ENCODE data around the gene THOC6.

The THOC6 gene

DNA sequence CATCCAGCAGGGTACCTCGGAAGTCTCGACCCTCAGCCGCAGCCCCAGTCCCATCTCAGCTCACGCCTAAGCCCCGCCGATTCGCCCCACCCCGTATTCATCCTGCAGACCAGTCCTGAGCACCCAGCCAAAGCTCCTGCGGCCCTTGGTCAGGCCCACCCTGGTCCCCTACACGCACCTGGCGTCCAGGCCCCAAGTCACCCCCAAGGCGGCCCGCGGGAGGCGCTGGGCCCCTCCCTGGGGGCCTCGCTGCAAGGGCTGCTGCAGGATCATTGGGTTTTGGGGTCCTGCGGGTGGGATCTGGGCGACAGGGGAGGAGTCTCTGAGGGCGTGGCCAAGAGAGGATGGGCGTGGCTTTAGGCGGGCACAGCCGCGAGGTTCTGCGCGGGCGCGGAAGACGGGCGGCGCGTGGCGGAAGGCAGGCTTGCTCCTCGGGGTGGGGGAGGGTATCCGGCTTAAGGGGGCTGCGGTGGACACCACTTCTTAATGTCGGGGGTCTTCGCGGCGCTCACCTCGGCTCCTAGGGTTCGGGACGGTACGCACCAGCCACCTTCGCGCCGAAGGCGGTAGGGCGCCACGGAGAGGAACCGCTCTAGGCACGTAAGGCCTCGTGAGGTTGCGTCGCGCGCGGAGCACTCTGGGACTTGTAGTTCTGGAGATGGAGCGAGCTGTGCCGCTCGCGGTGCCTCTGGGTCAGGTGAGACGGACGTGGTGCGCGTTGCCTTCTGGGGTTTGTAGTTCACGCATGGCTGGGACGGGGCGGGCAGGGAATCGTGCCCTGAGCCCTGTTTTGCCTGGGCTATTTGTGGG, at the start of gene THOC6, which contains the start of gene HCFC1R1:
TSS of gene THOC6 (plus strand) at position 367 of the 810 bp plus-strand sequence. CDS start at position 659, 292 bp downstream.
TSS of gene HCFC1R1 (minus strand) at position 274 of the 810 bp plus-strand sequence. CDS start at position 273, 1 bp downstream.
- DNase-seq, result peak; percentile 96

DNA sequence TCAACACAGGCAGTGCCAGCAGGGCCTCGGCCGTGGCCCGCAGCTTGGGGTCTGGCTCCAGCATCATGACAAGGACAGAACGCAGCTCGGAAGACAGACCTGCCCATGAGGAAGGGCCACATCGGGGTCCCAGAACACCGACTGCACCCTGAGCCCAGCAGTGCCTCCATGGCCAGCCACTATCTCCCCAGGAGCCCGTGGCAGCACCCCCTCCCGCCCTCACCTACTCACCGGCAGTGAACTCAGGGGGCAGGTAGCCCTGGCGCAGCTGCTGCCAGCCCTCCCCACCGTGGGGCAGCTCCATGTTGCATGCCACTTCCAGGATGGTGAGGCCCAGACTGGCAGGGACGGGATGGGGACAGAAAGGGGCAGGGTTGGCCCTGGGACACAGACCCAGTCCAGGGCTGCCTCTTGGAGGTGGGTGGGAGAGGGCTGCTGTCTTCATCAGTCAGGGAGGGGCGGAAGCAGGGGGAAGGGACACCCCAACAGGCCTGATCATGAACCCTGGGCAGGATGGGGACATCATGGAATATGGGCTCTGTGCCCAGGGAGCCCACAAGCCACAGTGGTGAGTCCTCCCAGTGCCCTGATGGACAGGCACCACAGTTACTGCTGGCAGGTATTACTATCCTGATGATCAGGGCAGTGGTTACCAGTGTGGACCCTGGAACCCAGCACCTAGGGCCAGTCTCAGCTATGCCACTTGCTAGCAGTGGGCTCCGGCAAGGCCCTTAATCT, 49.3 kb upstream of the THOC6 start:
- no peak for DNase-seq

DNA sequence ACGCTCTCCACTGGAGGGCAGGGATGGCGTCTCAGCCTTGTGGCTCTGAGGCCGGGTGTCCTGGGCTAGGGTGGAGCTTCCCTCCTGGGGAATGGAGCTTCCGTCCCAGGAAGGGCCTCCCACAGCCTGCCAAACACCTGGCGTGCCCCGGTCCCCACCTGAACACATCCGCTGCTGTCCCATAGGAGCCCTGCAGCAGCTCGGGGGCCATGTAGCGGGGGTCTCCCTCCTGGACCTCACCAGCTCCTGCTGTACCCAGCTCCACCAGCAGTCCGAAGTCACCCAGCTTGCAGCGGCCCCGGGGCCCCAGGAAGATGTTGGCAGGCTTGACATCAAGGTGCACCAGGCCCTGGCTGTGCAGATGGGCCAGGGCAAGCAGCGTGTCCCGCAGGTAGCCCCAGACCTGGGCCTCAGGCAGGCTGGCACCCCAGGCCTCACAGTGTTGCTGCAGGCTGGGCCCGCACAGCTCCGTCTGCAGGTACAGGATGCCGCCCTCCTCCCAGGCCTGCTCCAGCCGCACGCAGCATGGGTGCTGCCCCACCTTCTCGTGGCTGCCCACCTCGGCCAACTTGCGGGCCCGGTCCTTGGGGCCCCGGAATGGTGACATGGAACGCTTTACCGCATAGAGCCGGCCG, 48.6 kb upstream of the THOC6 start:
- DNase-seq, result no peak

DNA sequence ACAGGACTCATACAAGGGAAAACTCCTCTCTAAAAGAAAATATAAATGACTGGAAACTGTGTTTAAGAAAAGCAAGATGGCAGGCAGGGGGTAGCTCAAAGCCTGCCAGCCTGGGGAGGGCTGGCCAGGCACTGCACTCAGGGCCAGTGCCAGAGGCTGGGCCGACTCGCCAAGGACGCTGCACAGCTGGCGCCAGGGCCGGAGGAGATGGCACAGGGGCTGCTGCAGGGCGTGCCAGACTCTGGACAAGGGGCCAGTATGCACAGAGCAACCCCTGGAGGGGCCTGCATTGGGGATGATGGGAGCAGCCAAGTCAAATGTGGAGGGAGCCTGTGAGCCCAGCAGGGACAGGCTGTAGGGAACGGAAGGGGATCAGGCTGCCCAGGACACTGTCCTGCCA, 47.6 kb upstream of the THOC6 start:
- DNase-seq, result no peak

DNA sequence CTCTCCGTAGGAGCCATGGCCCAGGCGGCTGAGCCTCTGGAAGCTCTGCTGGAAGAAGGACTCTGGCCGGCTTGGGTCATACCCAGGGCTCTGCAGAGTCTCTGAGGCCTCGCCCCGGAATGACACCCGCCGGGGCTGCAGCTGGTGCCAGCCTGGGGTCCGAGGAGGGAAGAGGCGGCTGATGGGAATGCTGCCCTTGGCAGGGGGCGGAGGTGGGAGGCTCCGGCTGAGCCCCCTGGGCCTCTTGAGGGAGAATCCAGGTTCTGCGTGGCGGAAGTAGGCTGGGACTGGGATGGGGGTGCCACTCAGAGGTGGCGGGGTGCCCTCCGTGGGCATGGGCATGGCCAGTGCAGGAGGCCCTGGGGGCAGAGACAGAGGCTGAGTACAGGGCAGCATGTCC, 47.2 kb upstream of the THOC6 start:
- DNase-seq, result no peak

DNA sequence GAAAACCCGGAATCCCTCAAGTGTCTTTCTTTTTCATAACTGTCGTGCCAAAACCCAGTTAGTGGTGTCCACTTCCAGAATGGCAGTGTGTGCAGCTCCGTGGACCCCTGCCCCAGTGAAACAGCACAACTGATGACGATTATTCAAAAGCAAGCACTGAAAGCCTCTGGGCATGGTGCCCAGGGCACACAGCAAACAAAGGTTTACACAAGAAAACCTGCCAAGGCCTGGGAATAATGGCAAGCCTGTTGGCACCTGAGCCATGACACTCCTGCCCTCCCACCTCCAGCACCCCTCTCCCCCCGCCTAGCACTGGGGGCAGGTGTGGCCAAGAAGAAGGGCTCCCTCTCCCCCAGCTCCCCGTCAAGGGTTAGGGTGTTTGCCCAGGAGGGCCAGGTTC, 46.4 kb upstream of the THOC6 start:
- no peak for DNase-seq

DNA sequence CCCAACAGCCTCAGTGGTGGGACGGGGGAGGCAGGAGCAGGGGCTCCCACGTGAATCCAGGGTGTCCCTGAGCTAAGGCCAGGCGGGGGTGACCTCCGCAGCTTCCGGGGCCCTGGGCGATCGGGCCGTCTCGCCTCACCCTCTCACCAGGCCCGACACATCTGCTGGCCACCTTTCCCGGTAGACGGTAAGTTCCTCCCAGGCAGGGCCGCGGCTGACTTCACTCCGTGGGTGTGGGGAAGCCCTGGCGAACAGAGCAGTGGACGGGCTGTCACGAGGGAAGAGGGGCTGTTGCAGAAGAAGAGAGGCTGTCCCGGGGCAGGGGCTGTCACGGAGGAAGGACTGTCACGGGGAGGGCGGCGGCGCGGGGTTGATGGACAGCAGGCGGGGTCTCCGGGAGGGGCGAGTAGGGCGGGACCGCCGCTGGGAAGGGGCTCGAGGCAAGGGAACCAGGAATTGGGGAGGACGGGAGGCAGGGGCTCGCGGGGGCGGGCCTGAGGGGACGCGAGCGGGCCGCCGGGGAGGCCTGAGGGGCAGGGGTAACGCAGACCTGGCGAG, 44.1 kb upstream of the THOC6 start:
- DNase-seq, result no peak

DNA sequence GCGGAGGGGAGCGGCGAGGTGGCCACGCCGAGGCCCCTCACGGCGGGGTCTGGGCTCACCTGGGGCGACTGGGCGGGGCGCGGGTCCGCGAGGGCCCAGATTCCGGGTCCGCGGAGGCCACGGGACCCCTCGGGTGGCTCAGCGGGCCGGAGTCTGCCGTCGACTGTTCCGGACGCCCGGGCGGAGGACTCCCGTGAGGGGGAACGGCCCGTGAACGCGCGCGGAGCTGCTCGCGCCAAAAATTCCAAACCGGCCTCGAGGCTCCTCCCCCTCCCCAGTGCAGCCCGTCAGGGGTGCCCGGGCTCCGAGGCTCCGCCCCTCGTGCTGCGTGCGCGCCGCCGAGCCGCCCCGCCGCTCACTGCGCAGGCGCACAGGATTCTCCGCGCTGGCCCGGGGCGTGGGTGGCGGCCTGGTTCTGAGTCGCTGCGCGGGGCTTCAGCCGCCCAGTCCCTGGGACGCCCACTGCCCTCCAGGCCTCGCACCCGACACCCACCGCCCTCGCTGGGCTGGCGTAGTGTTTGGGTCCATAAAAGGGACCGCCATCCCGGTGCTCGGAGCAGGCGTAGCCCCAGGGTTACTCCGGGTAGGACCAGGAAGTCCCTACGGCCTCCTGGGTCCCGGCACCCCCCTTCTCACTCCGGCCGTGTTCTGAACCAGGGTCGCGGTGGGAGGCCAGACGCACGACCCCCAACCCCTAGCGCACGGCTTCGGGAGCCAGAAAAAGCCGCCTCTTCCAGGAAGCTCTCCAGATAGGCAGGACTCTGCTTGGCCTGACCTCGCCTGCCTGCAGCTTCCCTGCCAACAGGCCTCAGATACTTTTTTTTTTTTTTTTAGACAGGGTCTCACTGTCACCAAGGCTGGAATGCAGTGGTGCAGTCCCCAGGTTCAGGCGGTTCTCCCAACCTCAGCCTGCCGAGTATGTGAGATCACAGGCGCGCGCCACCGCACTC, 43.3 kb upstream of the THOC6 start, which contains the start of gene PKMYT1:
TSS of gene PKMYT1 (minus strand) at position 220 of the 950 bp plus-strand sequence. CDS start 789 bp downstream, outside the sequence.
- DNase-seq, result peak; percentile 97

DNA sequence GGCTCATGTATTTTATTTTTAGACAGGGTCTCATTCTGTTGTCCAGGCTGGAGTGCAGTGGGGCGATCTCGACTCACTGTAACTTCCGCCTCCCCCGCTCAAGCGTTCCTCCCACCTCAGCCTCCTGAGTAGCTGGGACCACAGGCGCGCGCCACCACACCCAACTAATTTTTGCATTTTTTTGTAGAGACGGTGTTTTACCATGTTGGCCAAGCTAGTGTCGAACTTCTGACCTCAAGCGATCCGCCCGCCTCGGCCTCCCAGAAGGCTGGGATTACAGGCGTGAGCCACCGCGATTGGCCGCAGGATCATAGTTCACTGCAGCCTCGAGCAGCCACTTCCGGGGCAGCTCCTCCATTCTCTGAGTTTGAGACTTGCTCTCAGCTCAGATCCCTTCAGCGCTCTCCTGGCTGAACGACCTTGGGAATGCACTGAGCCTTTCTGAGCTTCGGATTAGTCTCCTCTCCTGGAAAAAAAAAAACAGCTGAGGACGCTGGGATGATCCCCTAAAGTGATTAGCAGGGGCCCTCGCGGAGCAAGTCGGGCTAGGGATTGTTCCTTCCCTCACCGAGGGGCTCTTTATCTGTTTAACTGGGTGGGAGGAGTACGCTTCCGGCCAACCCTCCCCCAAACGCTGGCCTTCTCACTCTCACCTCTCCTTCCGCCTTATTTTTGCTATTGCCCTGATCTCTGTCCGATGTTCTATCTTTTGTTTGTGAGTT, 42.5 kb upstream of the THOC6 start:
- DNase-seq, result no peak

DNA sequence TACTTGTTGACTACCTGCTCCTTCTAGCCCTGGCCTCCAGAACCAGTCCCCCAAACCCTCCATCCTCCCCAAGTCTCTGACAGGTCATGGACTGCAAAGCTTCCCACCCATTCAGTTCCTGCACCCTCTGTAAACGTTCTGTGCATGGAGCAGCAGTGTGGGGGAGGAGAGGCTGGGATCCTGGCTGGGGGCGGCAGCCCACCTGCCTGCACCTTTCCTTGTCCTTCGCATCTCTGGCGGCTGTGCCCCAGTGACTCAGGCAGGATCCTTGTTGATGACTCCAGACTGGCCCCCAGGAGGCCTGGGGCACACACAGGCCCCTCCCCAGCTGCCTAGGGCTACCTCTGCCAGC, 42.0 kb upstream of the THOC6 start:
- DNase-seq, result no peak

DNA sequence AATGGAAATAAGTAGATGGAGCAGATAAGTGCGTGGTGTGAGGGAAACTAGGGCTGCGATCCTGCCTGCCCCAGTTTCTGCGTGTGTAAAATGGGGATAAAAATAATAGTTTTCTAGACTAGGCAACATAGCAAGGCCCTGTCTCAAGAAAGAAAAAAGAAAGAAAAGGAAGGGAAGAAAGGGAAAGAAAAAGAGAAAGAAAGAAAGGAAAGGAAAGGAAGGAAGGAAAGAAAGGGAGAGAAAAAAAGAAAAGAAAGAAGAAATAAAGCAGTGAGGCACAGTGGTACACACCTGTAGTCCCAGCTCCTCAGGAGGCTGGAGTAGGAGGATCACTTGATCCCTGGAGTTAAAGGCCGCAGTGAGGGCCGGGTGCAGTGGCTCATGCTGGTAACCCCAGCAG, 41.4 kb upstream of the THOC6 start:
- DNase-seq, result no peak

DNA sequence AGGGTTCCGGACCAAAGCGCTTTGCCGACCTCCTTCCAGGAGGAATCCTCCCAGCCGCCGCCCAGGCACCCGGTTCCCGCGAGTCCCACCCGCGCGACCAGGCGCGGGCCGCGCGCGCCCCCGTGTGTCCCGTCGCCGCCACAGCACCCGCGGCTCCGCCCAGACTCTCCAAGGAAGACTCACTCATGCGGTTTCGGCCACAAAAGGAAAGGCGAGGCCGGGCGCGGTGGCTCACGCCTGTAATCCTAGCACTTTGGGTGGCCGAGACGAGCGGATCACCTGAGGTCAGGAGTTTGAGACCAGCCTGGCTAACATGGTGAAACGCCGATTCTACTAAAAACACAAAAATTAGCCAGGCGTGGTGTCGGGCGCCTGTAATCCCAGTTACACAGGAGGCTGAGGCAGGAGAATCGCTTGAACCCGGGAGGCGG, 40.1 kb upstream of the THOC6 start:
- DNase-seq, result peak; percentile 71

DNA sequence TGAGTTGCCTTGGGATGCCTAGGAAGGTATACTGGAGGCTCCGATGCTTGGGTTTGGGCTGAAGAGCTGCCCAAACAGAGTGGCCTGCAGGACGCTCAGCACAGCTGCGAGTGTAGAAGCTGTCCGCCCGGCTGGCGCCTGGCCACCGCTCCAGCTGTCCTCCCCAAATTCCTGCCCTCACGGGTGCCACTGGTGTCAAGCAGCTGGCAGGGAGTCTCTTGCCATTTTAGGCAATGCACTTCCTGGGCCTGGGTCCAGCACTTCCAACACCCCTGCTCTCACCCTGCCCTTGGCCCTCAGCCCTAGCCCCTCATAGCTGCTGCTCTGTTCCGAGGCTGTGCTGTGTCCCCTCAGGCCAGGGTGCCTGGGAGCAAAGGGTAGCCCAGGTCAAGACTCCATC, 38.4 kb upstream of the THOC6 start:
- no peak for DNase-seq

DNA sequence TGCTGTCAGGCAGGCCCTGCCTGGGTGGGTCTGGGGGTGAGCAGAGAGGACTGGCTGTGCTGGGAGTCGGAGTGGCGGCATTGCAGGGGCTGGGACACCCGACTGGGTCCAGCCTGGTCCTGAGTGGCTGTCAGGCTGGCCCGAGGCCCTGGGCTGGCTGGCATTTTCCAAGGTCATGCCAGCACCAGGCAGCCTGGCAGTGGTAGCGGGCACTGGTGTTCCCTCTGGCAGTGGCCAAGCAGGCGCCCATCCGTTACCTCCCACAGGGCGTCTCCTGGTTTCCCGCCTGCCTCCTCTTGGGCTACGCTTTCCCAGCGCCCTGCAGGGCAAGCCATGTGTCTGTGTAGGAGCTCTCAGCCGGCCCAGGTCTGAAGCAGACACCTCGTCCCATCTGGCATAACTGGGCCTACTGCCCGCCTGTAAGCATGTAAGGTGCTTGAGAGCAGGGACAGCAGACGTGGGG, 37.9 kb upstream of the THOC6 start:
- no peak for DNase-seq

DNA sequence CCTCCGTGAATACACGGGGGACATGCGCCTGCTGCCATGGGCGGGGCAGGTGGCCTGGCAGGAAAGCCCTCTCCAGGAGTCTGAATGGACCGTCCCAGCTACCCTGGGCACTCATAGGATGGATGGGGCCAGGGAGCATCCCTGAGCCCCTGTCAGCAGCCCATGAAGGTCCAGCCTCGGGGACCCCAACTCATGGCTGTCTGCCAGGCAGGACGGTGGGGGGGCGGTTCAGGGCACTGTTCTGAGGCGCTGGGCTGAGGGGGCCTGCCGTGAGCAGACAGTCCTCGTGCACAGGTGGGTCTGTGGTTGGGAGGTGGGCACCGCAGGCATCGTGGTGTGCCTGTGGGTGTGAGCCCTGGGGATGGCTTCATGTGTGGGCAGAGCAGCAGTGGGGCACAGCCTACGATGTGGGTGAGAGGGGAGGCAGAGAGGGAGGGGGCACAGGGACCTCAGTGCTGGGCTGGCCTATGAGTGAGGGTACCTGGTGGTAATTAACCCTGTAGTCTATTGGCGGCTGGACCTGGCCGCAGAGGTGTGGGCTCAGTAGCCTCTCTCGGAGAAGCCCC, 37.1 kb upstream of the THOC6 start:
- DNase-seq, result no peak

DNA sequence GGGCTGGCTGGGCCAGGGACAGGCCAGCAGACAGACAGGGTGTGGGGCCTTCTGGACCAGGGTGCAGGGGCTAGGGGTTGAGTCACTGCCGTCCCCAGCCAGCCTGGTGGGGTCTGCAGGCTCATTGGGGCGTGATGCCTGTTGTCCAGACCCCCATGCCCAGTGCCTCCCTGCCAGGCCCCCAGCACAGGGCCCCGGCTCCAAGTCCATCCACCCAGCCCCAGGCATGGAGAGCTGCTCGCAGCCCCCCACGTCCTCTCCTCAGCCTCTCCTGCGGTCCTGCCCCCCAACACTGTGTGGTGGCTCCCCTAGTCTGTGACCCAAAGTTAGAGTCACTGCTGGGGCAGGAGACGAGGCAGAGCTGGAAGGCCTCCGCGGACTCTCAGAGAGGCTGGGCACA, 36.5 kb upstream of the THOC6 start:
- no peak for DNase-seq

DNA sequence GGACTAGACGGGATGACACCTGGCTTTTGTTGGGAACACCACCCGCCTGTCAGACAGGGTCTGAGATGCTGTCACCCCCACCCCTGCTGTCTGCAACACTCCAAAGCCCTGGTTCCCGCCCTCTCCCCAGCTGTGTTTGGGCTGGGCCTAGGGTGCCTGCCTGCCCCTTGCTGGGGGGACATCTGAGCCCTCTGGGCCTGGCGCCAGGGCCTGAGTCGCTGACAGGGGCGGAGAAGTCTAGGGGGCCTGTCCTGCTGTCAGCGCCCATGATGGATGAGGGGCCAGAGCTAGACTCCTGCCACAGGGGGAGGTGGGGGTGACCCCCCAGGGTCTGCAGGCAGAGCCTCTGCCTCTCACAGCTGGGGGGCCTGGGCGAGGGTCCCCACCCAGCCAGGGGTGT, 36.0 kb upstream of the THOC6 start:
- DNase-seq, result no peak

DNA sequence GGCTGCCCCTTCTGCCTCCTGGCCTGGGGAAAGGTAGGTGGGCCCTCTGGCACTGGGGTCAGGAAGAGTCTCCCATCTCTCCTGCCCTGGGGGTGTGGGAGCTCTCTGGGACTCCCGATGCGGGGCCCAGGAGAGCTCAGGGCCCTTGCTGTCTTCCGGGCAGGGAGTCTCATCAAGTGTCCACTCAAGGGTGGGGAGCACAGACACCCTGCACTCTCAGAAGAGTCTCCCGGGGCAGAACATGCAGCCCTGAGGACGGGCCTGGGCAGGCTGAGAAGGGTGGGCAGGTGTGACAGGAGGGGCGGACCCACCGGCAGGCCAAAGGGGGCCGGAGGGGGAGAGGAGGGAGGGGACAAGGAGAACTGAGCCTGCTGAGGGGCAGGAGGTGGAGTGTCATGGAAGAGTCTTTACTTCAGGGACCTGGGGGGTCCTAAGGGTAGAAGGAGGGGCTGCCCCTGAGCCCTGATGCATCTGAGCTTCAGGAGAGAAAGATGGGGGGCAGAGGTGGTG, 35.2 kb upstream of the THOC6 start:
- DNase-seq, result no peak

DNA sequence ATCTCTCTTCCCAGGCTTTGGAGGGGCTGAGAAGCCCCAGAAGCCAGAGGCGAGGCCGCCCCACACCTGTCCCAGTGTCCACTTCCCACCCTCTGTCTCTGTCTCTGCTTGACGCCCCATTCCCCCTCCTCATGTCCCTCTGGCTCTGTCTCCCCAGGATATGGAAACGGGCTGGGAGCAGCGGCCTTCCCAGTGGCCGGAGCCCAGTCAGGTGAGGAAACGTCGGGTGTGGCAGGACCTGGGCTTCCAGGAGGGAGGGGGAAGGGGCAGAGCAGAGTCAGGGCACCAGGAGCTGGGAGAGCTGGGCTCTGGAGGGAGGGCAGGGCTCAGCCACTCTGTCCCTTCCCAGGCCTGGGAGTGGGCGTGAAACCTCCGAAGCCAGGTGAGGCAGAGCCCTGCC, 32.9 kb upstream of the THOC6 start:
- no peak for DNase-seq

DNA sequence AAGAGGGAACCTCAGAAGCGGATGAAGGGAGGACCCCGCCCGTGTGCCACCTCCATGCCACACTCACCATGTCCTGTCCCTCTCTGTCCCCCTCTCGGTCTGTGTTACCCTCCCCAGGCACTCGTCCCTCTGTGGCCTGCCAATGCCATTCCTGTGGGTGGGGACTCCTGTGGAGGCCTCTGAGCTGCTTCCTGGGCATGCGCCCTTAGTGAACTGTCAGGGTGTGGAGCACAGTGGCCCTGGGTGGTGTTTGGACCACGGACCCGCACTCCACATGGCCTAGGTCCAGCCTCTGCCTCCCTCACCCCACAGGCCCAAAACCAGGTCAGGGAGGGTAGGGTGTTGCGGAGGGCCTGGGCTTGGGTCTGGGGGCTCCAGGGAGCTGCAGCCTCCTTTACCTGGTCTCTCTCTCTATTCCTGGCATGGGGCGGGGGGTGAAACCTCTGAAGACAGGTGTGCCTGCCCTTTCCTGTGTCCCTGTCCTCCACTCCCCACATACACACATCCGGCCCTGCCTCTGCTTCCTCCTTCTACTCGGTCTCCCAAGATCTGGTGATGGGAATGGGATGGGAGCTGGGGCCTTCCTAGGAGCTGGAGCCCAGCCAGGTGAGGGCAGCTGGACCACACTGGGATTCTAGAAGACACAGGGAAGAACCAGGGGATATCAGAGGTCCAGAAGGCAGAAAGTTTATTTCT, 32.1 kb upstream of the THOC6 start:
- no peak for DNase-seq
